Aorta (tissue), 5 donors: ENCODE results near the gene GPBP1. TPM values are rescaled to one million over a fixed set of nuclear protein-coding genes. Genes with fewer than 3 reads are reported as not detected.
A peak's percentile ranks its signal among the peaks of the same experiment; 100 is the strongest.
"Not testable (repeated sequence)": the region's sequence is repeated elsewhere in the genome, so short reads cannot be mapped to it uniquely, and the experiment has no call there.

Experiments used
- ATAC-seq: fragments of 200-7000 bp; cut with Tn5 transposase; one replicate; pipeline ENCODE4 v1.9.1; 2022; ENCODE audit warnings: moderate library complexity; ENCODE audit not compliant: low FRiP score
- DNase-seq, 2 donors: peaks; one replicate each; pipeline ENCODE4 v3.0.0-alpha.2; 2020
- H3K27ac ChIP-seq, 2 donors: one replicate each; pipeline ENCODE4 v1.5.1; 2013; ENCODE audit warnings: low read length in 2 of 2, mild to moderate bottlenecking in 2 of 2, moderate library complexity in 2 of 2, control low read depth in 1 of 2, inconsistent platforms in 1 of 2, low read depth in 1 of 2
- H3K27me3 ChIP-seq, 2 donors: one replicate each; pipeline ENCODE4 v1.6.1; 2013; ENCODE audit warnings: control low read depth in 1 of 2, low read length in 1 of 2, mild to moderate bottlenecking in 1 of 2, moderate library complexity in 1 of 2; ENCODE audit not compliant: insufficient read depth in 2 of 2, control insufficient read depth in 1 of 2
- H3K36me3 ChIP-seq, 2 donors: one replicate each; pipeline ENCODE4 v1.6.1; 2013; ENCODE audit warnings: control low read depth in 1 of 2, low read length in 1 of 2, mild to moderate bottlenecking in 1 of 2; ENCODE audit not compliant: insufficient read depth in 2 of 2, control insufficient read depth in 1 of 2
- H3K4me1 ChIP-seq, 2 donors: one replicate each; pipeline ENCODE4 v1.6.1; 2013; ENCODE audit warnings: low read length in 2 of 2, control low read depth in 1 of 2, mild to moderate bottlenecking in 1 of 2, moderate library complexity in 1 of 2; ENCODE audit not compliant: insufficient read depth in 2 of 2, control insufficient read depth in 1 of 2
- H3K4me3 ChIP-seq, 2 donors: one replicate each; pipeline ENCODE4 v1.5.1; 2013; ENCODE audit warnings: low read length in 2 of 2, control low read depth in 1 of 2, mild to moderate bottlenecking in 1 of 2
- H3K9me3 ChIP-seq: one replicate; pipeline ENCODE4 v1.6.1; 2013; ENCODE audit warnings: mild to moderate bottlenecking, low read length; ENCODE audit not compliant: control insufficient read depth
- WGBS, 2 donors: extraction: QIAGEN DNeasy Blood & Tissue Kit; methylation state at CpG; one replicate each; pipeline ENCODE4 v1.1.7; 2013; 5-methylcytosine and 5-hydroxymethylcytosine counted together
- intact Hi-C, 2 donors: fragments of 100-400 bp; cut with DNase I; formaldehyde crosslinking; loops; one replicate each; pipeline versions ENCODE4 v1.14.2 to v1.15.0; 2022
- polyA plus RNA-seq, 2 donors: library from polyadenylated mRNA; stranded (reverse); fragments of 200-250 nt; gene quantifications; one replicate each; pipeline ENCODE4 v1.2.3, GENCODE V29; 2013
- total RNA-seq, 2 donors: library from RNA; stranded (reverse); fragmentation: NEBNext Ultra II Directional; extraction: Animal tissue kit (Norgen Biotek cat#: 25700); gene quantifications; one replicate each; pipeline ENCODE4 v1.2.1, GENCODE V29; 2021
- donor health status: healthy with polysubstance abuse.
- donor health status: Bipolar disorder and iron deficiency.
- donor health status: DM: no; HTN: no; CAD: no.
- donor health status: DM: no; HTN: no; CAD: no.
- donor health status: DM: yes; HTN: yes; CAD: no.

The GPBP1 gene
- total and polyA plus RNA-seq, 4 donors = 35.6 to 79.0 (median 52.7) TPM

DNA sequence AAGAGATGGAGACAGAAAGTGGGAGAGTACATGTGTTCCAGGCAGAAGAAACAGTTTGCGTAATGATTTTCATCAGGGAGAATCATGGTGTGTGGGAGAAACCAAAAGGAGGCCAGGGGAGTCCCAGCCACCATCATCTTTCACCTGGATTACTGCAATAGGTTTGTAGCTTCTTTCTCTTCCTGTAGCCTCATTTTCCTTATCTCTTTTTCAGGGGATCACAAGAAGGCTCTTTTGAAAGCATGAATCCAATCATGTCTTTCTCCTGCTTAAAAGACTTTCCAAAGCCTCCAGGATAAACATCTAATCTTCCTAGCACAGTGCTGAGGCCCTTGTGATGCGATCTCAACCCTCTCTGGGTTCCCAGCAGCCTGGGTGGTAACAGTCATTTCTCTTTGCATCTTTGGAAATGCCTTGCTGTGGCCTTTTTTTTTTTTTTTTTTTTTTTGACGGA lies 10.3 kb upstream of the GPBP1 start:
- no peak for DNase-seq
- Histone ChIP-seq H3K4me3 (no peak overlapping the region), H3K27me3 (no peaks in the 10 kb centered on the region), H3K9me3 (no peaks in the 10 kb centered on the region), H3K27ac (no peak overlapping the region), H3K36me3 (no peaks in the 10 kb centered on the region), H3K4me1 (no peaks in the 10 kb centered on the region)
- intact Hi-C loops = no loop called here
- ATAC-seq = no peak
- 87 to 94% methylated on average over 2 to 3 of the region's 3 CpGs for WGBS, 2 donors

- H3K36me3 ChIP-seq = no peaks in the 10 kb centered on the region
- intact Hi-C loops = no loop called here
- 86 to 91% methylated on average over 8 of the region's 8 CpGs for WGBS, 2 donors
- H3K27me3 ChIP-seq = no peaks in the 10 kb centered on the region
- DNase-seq (no peak), ATAC-seq (no peak)
- no peaks in the 10 kb centered on the region for H3K9me3 ChIP-seq
- H3K4me3 ChIP-seq = no peak overlapping the region
- H3K4me1 ChIP-seq = no peaks in the 10 kb centered on the region
- no peak overlapping the region for H3K27ac ChIP-seq
Observed at GRCh38 chr5:57164124-57164523, 9.7 kb upstream of the GPBP1 start.

GRCh38 chr5:57165171-57165570 lies 8.7 kb upstream of the GPBP1 start:
- 98% methylated on average over 3 of the region's 3 CpGs for WGBS, 2 donors
- H3K4me3 ChIP-seq, ATAC-seq, intact Hi-C loops, H3K27me3 ChIP-seq, H3K27ac ChIP-seq, H3K4me1 ChIP-seq, H3K36me3 ChIP-seq, H3K9me3 ChIP-seq, DNase-seq: not testable (repeated sequence)

- Histone ChIP-seq H3K4me1 (no peaks in the 10 kb centered on the region), H3K36me3 (no peaks in the 10 kb centered on the region), H3K27me3 (no peaks in the 10 kb centered on the region), H3K4me3 (no peak overlapping the region), H3K27ac (no peak overlapping the region), H3K9me3 (no peaks in the 10 kb centered on the region)
- ATAC-seq (no peak), DNase-seq (no peak)
- WGBS, 2 donors = 41 to 45% methylated on average over 2 of the region's 2 CpGs
- intact Hi-C loops = no loop called here
Observed at GRCh38 chr5:57166276-57166675, 7.6 kb upstream of the GPBP1 start.

GRCh38 chr5:57167201-57167600 lies 6.7 kb upstream of the GPBP1 start:
- Histone ChIP-seq H3K4me1 (no peaks in the 10 kb centered on the region), H3K4me3 (no peak overlapping the region), H3K9me3 (no peaks in the 10 kb centered on the region), H3K36me3 (no peaks in the 10 kb centered on the region), H3K27me3 (no peaks in the 10 kb centered on the region), H3K27ac (no peak overlapping the region)
- intact Hi-C loops = no loop called here
- DNase-seq (no peak), ATAC-seq (no peak)
- 98 to 100% methylated on average over 5 of the region's 5 CpGs for WGBS, 2 donors

GRCh38 chr5:57170116-57170515 lies 3.7 kb upstream of the GPBP1 start:
- not testable (repeated sequence) for H3K9me3 ChIP-seq

DNA sequence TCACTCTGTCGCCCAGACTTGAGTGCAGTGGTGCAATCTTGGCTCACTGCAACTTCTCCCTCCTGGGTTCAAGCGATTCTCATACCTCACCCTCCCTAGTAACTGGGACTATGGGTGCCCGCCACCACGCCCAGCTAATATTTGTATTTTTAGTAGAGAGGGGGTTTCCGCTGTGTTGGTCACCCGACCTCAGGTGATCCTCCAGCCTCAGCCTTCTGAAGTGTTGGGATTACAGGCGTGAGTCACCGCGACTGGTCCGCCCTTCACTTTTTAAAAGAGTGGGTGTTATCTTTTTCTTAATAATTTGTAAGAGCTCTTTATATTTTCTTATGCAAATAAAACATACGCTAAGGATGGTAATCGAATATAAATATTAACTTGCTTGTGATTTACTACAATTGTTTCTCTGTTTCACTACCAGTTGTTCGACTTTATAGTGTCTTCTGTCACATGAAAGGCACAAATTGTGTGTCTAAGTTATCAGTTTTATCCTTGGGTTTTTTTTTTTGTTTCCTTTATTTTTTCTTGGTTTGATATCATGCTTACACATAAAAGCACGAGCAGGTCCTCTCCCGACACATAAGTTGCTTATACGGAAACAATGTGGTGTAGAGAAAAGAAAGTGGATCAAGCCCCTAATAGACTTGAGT lies 1.9 kb upstream of the GPBP1 start:
- WGBS, 2 donors = 83 to 85% methylated on average over 16 of the region's 16 CpGs

More at GRCh38 chr5:57170116-57170515, 3.7 kb upstream of the GPBP1 start:
- 94 to 95% methylated on average over 13 of the region's 13 CpGs for WGBS, 2 donors
- H3K27ac ChIP-seq, H3K36me3 ChIP-seq, DNase-seq, H3K27me3 ChIP-seq, H3K4me3 ChIP-seq, H3K4me1 ChIP-seq, ATAC-seq: not testable (repeated sequence)
- intact Hi-C loops = loop anchor here (5.0 kb wide), 2 partner anchors 47 to 218 kb away; partner anchors contain the start of gene MIER3 (in 1 of the 2)

DNA sequence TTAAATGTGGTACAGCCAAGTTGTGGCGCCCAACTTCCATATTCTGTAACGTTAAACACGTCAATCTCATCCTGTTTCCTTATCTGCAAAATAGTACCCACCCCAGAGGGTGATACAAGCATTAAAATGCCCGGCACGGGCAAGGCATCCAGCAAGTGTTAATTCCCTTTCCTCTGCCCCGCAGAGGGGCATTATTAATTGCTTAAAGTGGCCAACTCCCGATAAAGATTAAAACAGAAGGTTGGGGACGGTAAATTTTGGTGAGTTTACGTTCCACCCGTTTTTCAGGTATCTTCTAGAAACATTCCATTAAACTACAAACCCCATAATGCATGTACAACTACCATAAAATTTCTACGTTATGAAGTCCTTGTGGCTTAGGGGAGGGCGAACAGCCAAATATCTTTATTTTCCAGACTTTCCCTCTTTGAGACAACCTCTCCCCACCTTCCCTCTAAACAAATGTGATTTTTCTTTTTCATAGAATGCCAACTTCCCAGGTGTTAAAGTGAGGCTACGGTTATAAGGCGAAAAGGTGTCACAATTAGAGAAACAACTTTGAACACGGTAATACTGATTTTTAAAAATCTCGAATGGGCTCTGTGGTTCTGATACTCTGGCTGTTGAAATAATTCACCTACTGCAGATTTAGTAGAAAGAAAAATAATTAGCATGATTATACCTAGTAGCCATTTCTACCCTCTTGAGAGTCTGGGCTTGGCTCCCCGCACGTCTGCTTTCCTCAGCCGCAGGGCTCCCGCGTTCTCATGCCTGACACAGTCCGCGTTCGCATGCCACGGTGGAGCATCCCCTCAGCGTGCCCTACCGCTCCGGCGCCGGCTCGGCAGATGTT lies 1.2 kb upstream of the GPBP1 start:
- DNase-seq (no peak), ATAC-seq (no peak)
- no peaks in the 10 kb centered on the region for H3K9me3 ChIP-seq
- no peaks in the 10 kb centered on the region for H3K4me1 ChIP-seq
- peak overlapping the region; percentile 43 to 75 for H3K4me3 ChIP-seq
- H3K36me3 ChIP-seq = no peaks in the 10 kb centered on the region
- WGBS, 2 donors = 1% methylated on average over 31 of the region's 31 CpGs
- no peaks in the 10 kb centered on the region for H3K27me3 ChIP-seq
- intact Hi-C loops = loop anchor here (1.0 to 5.0 kb wide), 3 partner anchors 45 to 262 kb away; partner anchors contain the start of gene MIER3 (in 1 of the 2)
- H3K27ac ChIP-seq = peak overlapping the region; percentile 7 to 78

More for the DNA sequence above, 1.9 kb upstream of the GPBP1 start:
- ATAC-seq = no peak
- intact Hi-C loops = loop anchor here (1.0 to 5.0 kb wide), 3 partner anchors 45 to 262 kb away; partner anchors contain the start of gene MIER3 (in 1 of the 2)
- no peak for DNase-seq
- H3K4me1 ChIP-seq = no peaks in the 10 kb centered on the region
- H3K4me3 ChIP-seq = peak overlapping the region in 1 of 2 donors; percentile 43
- no peaks in the 10 kb centered on the region for H3K27me3 ChIP-seq
- no peak overlapping the region for H3K27ac ChIP-seq
- no peaks in the 10 kb centered on the region for H3K36me3 ChIP-seq
- H3K9me3 ChIP-seq = no peaks in the 10 kb centered on the region
